ENCODE results near the gene PLA2G4A. TPM values are rescaled to one million over a fixed set of nuclear protein-coding genes. Genes with fewer than 3 reads are reported as not detected.

The PLA2G4A gene
- total and polyA plus RNA-seq, 7 donors: 0.24 to 0.71 (median 0.44) TPM

- Histone ChIP-seq H3K27me3 (ENCODE audit: insufficient read depth in 3 of 3, low read length in 2 of 3) (no peaks in the 10 kb centered on the region), H3K27ac (no peak overlapping the region), H3K4me3 (no peak overlapping the region), H3K9me3 (no peaks in the 10 kb centered on the region), H3K36me3 (ENCODE audit: insufficient read depth in 1 of 2, low read depth in 1 of 2) (no peaks in the 10 kb centered on the region), H3K4me1 (no peaks in the 10 kb centered on the region)
- no peak for TF ChIP-seq CTCF (IDR thresholded peaks at IDR 0.05)
- WGBS, 3 donors: 81 to 85% (median 84%) methylated on average over 3 of the region's 3 CpGs
- intact Hi-C loops (cut with DNase I): no loop called here
- DNase-seq (no peak), ATAC-seq (no peak)
Measured at GRCh38 chr1:186783193-186783592, 45.6 kb upstream of the PLA2G4A start.

DNA sequence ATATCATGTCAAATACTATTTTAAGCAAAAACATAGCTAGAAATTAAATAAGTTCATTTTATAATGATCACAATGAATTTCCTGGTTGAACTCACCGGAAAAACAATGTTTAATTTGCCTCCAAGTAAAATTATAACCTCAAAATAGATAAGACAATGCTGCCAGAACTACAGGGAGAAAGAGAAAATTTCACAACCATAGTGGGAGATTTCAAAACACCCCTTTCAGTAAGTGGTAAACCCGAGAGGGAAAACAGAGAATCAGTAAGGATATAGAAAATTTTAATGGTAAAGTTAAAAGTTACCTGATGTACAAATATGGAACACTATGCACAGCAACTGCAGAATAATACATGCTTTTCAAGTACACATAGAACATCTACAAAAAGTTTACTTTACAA, 43.2 kb upstream of the PLA2G4A start:
- Histone ChIP-seq H3K36me3 (ENCODE audit: insufficient read depth in 1 of 2, low read depth in 1 of 2) (no peaks in the 10 kb centered on the region), H3K27ac (no peak overlapping the region), H3K9me3 (no peaks in the 10 kb centered on the region), H3K4me1 (no peaks in the 10 kb centered on the region), H3K4me3 (no peak overlapping the region), H3K27me3 (ENCODE audit: insufficient read depth in 3 of 3, low read length in 2 of 3) (no peaks in the 10 kb centered on the region)
- 70 to 76% (median 75%) methylated on average over 2 of the region's 2 CpGs for WGBS, 3 donors
- DNase-seq: no peak
- intact Hi-C loops (cut with DNase I): no loop called here
- ATAC-seq: no peak
- TF ChIP-seq CTCF (IDR thresholded peaks at IDR 0.05): no peak

DNA sequence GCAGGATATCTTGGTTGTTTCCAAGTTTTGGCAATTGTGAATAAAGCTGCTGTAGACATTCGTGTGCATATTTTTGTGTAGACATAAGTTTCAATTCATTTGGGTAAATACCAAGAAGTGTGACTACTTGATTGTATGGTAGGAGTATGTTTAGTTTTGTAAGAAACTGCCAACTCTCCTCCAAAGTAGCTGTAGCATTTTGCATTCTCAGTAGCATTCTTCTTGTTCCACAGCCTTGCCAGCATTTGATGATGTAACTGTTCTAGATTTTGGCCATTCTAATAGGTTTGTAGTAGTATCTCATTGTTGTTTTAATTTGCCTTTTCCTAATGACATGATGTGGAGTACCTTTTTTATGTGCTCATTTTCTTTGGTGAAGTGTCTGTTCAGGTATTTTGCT, 38.6 kb upstream of the PLA2G4A start:
- intact Hi-C loops (cut with DNase I): no loop called here
- Histone ChIP-seq H3K9me3 (no peaks in the 10 kb centered on the region), H3K4me1 (no peaks in the 10 kb centered on the region), H3K36me3 (ENCODE audit: insufficient read depth in 1 of 2, low read depth in 1 of 2) (no peaks in the 10 kb centered on the region), H3K27ac (no peak overlapping the region), H3K27me3 (ENCODE audit: insufficient read depth in 3 of 3, low read length in 2 of 3) (no peaks in the 10 kb centered on the region), H3K4me3 (no peak overlapping the region)
- ATAC-seq (no peak), DNase-seq (no peak)
- WGBS, 3 donors: 67 to 79% (median 77%) methylated on average over 1 of the region's 1 CpG
- no peak for TF ChIP-seq CTCF (IDR thresholded peaks at IDR 0.05)

- Histone ChIP-seq H3K4me1 (no peaks in the 10 kb centered on the region), H3K4me3 (no peak overlapping the region), H3K36me3 (ENCODE audit: insufficient read depth in 1 of 2, low read depth in 1 of 2) (no peaks in the 10 kb centered on the region), H3K9me3 (no peaks in the 10 kb centered on the region), H3K27ac (no peak overlapping the region), H3K27me3 (ENCODE audit: insufficient read depth in 3 of 3, low read length in 2 of 3) (no peaks in the 10 kb centered on the region)
- intact Hi-C loops (cut with DNase I): no loop called here
- ATAC-seq (no peak), DNase-seq (no peak)
- WGBS, 3 donors: 87 to 91% (median 89%) methylated on average over 7 of the region's 7 CpGs
- TF ChIP-seq CTCF (IDR thresholded peaks at IDR 0.05): no peak
Measured at GRCh38 chr1:186792870-186793581, 35.7 kb upstream of the PLA2G4A start.

- DNase-seq (no peak), ATAC-seq (no peak)
- Histone ChIP-seq H3K27me3 (ENCODE audit: insufficient read depth in 3 of 3, low read length in 2 of 3) (no peaks in the 10 kb centered on the region), H3K36me3 (ENCODE audit: insufficient read depth in 1 of 2, low read depth in 1 of 2) (no peaks in the 10 kb centered on the region), H3K4me3 (no peak overlapping the region), H3K4me1 (no peaks in the 10 kb centered on the region), H3K9me3 (no peaks in the 10 kb centered on the region), H3K27ac (no peak overlapping the region)
- intact Hi-C loops (cut with DNase I): no loop called here
- WGBS, 3 donors: 70 to 78% (median 73%) methylated on average over 1 of the region's 1 CpG
- TF ChIP-seq CTCF (IDR thresholded peaks at IDR 0.05): no peak
Measured at GRCh38 chr1:186793582-186793927, 35.2 kb upstream of the PLA2G4A start.
